Naive thymus-derived CD4-positive, alpha-beta T cell (primary cell): ENCODE results near the gene DCAF8. TPM values are rescaled to one million over a fixed set of nuclear protein-coding genes. Genes with fewer than 3 reads are reported as not detected.

Source experiments
- ATAC-seq: fragments of 150-1000 bp; cut with Tn5 transposase; 2 replicates; pipeline ENCODE4 v1.10.0; 2021; ENCODE audit warnings: mild to moderate bottlenecking, moderate library complexity
- CTCF ChIA-PET: fragments of 350-600 bp; sonication (Branson Sonifier 250); formaldehyde crosslinking; loops from one replicate; lab custom pipeline; 2021; ENCODE audit warnings: antibody characterized with exemption; lab: Charles Lee
- POLR2A ChIA-PET: fragments of 350-600 bp; sonication (Branson Sonifier 250); formaldehyde crosslinking; loops from one replicate; lab custom pipeline; 2021; ENCODE audit warnings: antibody characterized with exemption, inconsistent platforms; lab: Charles Lee
- DNase-seq, 9 donors: peaks; one replicate each; pipeline versions ENCODE4 v3.0.0 to v3.0.0-alpha.2; 2020 to 2022; ENCODE audit warnings: mixed read lengths in 1 of 9
- H3K27ac ChIP-seq: one replicate; pipeline ENCODE4 v1.7.0; 2013; ENCODE audit warnings: mild to moderate bottlenecking, low read depth, low read length, moderate library complexity
- H3K27me3 ChIP-seq, 2 donors: one replicate each; pipeline ENCODE4 v1.7.0; 2013; ENCODE audit warnings: low read length in 2 of 2, mild to moderate bottlenecking in 2 of 2, moderate library complexity in 2 of 2; ENCODE audit not compliant: control insufficient read depth in 2 of 2, insufficient read depth in 2 of 2
- H3K36me3 ChIP-seq, 3 experiments: 1 replicate in 2 of 3; 2 replicates in 1 of 3; pipeline ENCODE4 v1.7.0; 2013; ENCODE audit warnings: low read length in 3 of 3, mild to moderate bottlenecking in 3 of 3, moderate library complexity in 1 of 3; ENCODE audit not compliant: insufficient read depth in 3 of 3, control insufficient read depth in 2 of 3
- H3K4me1 ChIP-seq, 2 donors: one replicate each; pipeline ENCODE4 v1.7.0; 2013; ENCODE audit warnings: low read length in 2 of 2, mild to moderate bottlenecking in 2 of 2, moderate library complexity in 1 of 2; ENCODE audit not compliant: control insufficient read depth in 2 of 2, insufficient read depth in 2 of 2
- H3K4me3 ChIP-seq: 2 replicates; pipeline ENCODE4 v1.7.0; 2013; ENCODE audit warnings: mild to moderate bottlenecking, low read length
- H3K9me3 ChIP-seq, 3 experiments: 1 replicate in 2 of 3; 2 replicates in 1 of 3; pipeline ENCODE4 v1.7.0; 2013; ENCODE audit warnings: low read length in 3 of 3; ENCODE audit not compliant: control insufficient read depth in 2 of 3
- H3K27ac Mint-ChIP-seq, 9 donors: one replicate each; pipeline ENCODE4 v1.8.0; 2020 to 2022; ENCODE audit warnings: mixed read lengths in 9 of 9, mild to moderate bottlenecking in 8 of 9, moderate library complexity in 5 of 9, inconsistent platforms in 2 of 9
- H3K27me3 Mint-ChIP-seq, 5 donors: one replicate each; pipeline ENCODE4 v1.8.0; 2021 to 2022; ENCODE audit warnings: mixed read lengths in 5 of 5, mild to moderate bottlenecking in 1 of 5
- H3K36me3 Mint-ChIP-seq, 5 donors: one replicate each; pipeline ENCODE4 v1.8.0; 2020 to 2022; ENCODE audit warnings: mixed read lengths in 5 of 5, mild to moderate bottlenecking in 3 of 5, inconsistent platforms in 1 of 5
- H3K4me1 Mint-ChIP-seq, 7 donors: one replicate each; pipeline ENCODE4 v1.8.0; 2020 to 2022; ENCODE audit warnings: mixed read lengths in 7 of 7, mild to moderate bottlenecking in 3 of 7, inconsistent platforms in 1 of 7
- H3K4me3 Mint-ChIP-seq, 10 donors: one replicate each; pipeline ENCODE4 v1.8.0; 2020 to 2022; ENCODE audit warnings: mild to moderate bottlenecking in 10 of 10, mixed read lengths in 10 of 10, moderate library complexity in 6 of 10, inconsistent platforms in 2 of 10
- H3K9me3 Mint-ChIP-seq, 11 donors: one replicate each; pipeline ENCODE4 v1.8.0; 2020 to 2022; ENCODE audit warnings: mixed read lengths in 11 of 11, mild to moderate bottlenecking in 4 of 11, inconsistent platforms in 1 of 11, moderate library complexity in 1 of 11
- intact Hi-C, 2 donors: fragments of 100-400 bp; cut with micrococcal nuclease; formaldehyde crosslinking; loops; one replicate each; pipeline ENCODE4 v1.15.1; 2023
- polyA plus RNA-seq, 2 donors: library from polyadenylated mRNA; unstranded; fragments of 300-500 nt; fragmentation: Illumina TruSeq; gene quantifications; one replicate each; pipeline ENCODE4 v1.2.3, GENCODE V29; 2021
- total RNA-seq, 6 experiments: library from RNA in 5 of 6; stranded (reverse) in 5 of 6; gene quantifications; 1 replicate in 5 of 6; 2 replicates in 1 of 6; pipeline ENCODE4 v1.2.3 and lab custom pipeline; 2021 to 2026

Gene DCAF8
- total and polyA plus RNA-seq, 7 experiments from 2014 or later: 45.6 to 226 (median 174) TPM

DNA sequence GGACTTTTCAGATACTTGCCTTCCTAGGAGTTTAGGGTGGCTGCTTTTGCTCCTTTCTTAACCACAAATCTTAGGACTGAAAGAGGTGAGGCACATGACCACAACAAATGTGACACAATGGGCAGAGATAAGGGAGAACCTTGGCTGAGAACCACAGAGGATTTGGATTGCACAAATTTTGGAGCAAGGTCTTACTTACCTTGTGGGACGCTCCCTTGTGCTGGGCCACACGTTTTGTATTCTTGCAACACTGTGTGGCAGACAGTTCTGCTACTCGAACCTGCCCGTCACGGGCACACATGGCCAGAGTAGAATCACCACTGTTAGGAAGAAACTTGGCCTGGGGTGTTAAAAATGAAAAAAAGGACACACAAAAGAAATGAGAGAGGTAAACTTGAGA is 23.9 kb downstream of the DCAF8 start:
- intact Hi-C loops: no loop called here
- Mint-ChIP-seq H3K27ac (no peak overlapping the region), H3K9me3 (no peaks in the 10 kb centered on the region), H3K27me3 (no peaks in the 10 kb centered on the region), H3K4me1 (peaks cover 11 to 32% (median 11%) of the 10 kb centered on the region in 7 donors), H3K4me3 (no peak overlapping the region), H3K36me3 (peaks cover 18 to 55% (median 45%) of the 10 kb centered on the region in 5 donors)
- peaks cover 18 to 79% (median 28%) of the 10 kb centered on the region in 3 experiments for H3K36me3 ChIP-seq
- no peaks in the 10 kb centered on the region for H3K27me3 ChIP-seq
- H3K4me3 ChIP-seq: no peak overlapping the region
- no peak overlapping the region for H3K27ac ChIP-seq
- DNase-seq (no peak), ATAC-seq (no peak)
- POLR2A ChIA-PET: interaction anchor here (0.7 kb wide), 1 partner anchor 137 kb away, joined by 3 read pairs; no protein-coding TSS in a partner anchor
- no peaks in the 10 kb centered on the region for H3K4me1 ChIP-seq
- no peaks in the 10 kb centered on the region for H3K9me3 ChIP-seq
- CTCF ChIA-PET: interaction anchor here (0.7 to 1.2 kb wide), 3 partner anchors 13 to 153 kb away, joined by 3 to 4 read pairs (median 3); no protein-coding TSS in a partner anchor

- ATAC-seq: no peak
- intact Hi-C loops: no loop called here
- Histone ChIP-seq H3K36me3 (peaks cover 18 to 77% (median 28%) of the 10 kb centered on the region in 3 experiments), H3K27ac (no peak overlapping the region), H3K4me3 (no peak overlapping the region), H3K4me1 (no peaks in the 10 kb centered on the region), H3K9me3 (no peaks in the 10 kb centered on the region), H3K27me3 (no peaks in the 10 kb centered on the region)
- no peak for DNase-seq
- H3K27me3 Mint-ChIP-seq: no peaks in the 10 kb centered on the region
- no peaks in the 10 kb centered on the region for H3K9me3 Mint-ChIP-seq
- ChIA-PET CTCF (interaction anchor here (1.2 kb wide), 1 partner anchor 53 kb away, joined by 4 read pairs; no protein-coding TSS in a partner anchor), POLR2A (no interaction called here)
- H3K27ac Mint-ChIP-seq: peak overlapping the region in 1 of 9 donors; percentile 80
- peaks cover 9 to 31% (median 12%) of the 10 kb centered on the region in 7 donors for H3K4me1 Mint-ChIP-seq
- H3K36me3 Mint-ChIP-seq: peaks cover 19 to 49% (median 44%) of the 10 kb centered on the region in 5 donors
- no peak overlapping the region for H3K4me3 Mint-ChIP-seq
These were observed 24.8 kb downstream of the DCAF8 start for GRCh38 chr1:160237558-160237957.

DNA sequence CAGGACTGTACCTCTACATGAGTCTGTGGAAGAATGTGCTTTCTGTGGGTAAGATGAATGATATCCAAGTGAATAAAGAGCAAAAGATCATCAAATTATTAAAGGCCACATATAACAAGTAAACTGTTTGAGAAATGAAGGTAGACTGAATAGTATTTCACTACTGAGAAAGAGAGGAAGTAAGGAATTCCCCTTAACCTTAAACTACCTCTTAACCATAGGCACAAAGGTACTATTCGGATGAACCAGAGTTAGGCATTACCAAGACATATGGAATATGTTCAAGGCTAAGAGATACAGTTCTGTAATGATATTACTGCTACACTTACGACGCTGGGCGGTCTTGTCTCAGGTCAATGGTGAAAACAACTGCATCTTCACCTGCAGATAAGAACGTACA is 25.5 kb downstream of the DCAF8 start:
- POLR2A ChIA-PET: no interaction called here
- Histone ChIP-seq H3K9me3 (no peaks in the 10 kb centered on the region), H3K4me3 (no peak overlapping the region), H3K27ac (no peak overlapping the region), H3K4me1 (no peaks in the 10 kb centered on the region), H3K27me3 (no peaks in the 10 kb centered on the region), H3K36me3 (peaks cover 18 to 78% (median 28%) of the 10 kb centered on the region in 3 experiments)
- CTCF ChIA-PET: interaction anchor here (1.2 to 1.3 kb wide), 2 partner anchors 17 to 54 kb away, joined by 4 read pairs; no protein-coding TSS in a partner anchor
- no peak for DNase-seq
- Mint-ChIP-seq H3K27me3 (no peaks in the 10 kb centered on the region), H3K4me1 (peaks cover 9 to 30% (median 12%) of the 10 kb centered on the region in 7 donors), H3K9me3 (no peaks in the 10 kb centered on the region), H3K4me3 (no peak overlapping the region), H3K36me3 (peaks cover 19 to 47% (median 44%) of the 10 kb centered on the region in 5 donors), H3K27ac (peak overlapping the region in 2 of 9 donors; percentile 29 to 49)
- ATAC-seq: no peak
- intact Hi-C loops: no loop called here

DNA sequence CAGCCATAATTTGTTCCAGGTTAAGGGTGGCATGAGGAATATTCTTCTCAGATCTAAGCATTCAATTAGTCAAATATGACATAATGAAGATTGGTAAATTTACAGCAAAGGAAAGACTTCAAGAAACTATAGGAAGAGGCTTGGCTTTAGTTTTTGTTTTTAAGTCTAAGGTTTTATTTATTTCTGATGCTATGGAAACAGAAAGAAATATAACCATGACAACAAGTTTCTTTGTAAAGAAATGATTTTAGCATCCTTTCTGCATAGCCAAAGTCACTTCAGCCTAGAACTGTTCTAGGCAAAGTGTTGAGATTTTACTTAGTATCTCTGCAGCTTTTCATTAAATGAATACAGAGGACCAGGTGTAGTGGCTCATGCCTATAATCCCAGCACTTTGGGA is 29.4 kb downstream of the DCAF8 start:
- DNase-seq (no peak), ATAC-seq (no peak)
- H3K9me3 ChIP-seq: no peaks in the 10 kb centered on the region
- no peak overlapping the region for H3K27ac ChIP-seq
- Mint-ChIP-seq H3K27ac (peak overlapping the region in 4 of 9 donors; percentile 9 to 53 (median 45)), H3K4me1 (peaks cover 5 to 19% (median 10%) of the 10 kb centered on the region in 7 donors), H3K9me3 (no peaks in the 10 kb centered on the region), H3K27me3 (no peaks in the 10 kb centered on the region), H3K4me3 (no peak overlapping the region), H3K36me3 (peaks cover 0 to 46% (median 35%) of the 10 kb centered on the region in 5 donors)
- ChIA-PET POLR2A (interaction anchor here (0.6 kb wide), 2 partner anchors 9 kb away, joined by 3 read pairs; no protein-coding TSS in a partner anchor), CTCF (interaction anchor here (0.6 to 1.1 kb wide), 3 partner anchors 19 to 58 kb away, joined by 3 read pairs; no protein-coding TSS in a partner anchor)
- no peaks in the 10 kb centered on the region for H3K4me1 ChIP-seq
- no peaks in the 10 kb centered on the region for H3K27me3 ChIP-seq
- H3K36me3 ChIP-seq: peaks cover 23 to 82% (median 25%) of the 10 kb centered on the region in 3 experiments
- intact Hi-C loops: loop anchor here in 1 of 2 donors (5.0 kb wide), 1 partner anchor 41 kb away; the partner anchor contains the start of gene CASQ1
- H3K4me3 ChIP-seq: no peak overlapping the region

DNA sequence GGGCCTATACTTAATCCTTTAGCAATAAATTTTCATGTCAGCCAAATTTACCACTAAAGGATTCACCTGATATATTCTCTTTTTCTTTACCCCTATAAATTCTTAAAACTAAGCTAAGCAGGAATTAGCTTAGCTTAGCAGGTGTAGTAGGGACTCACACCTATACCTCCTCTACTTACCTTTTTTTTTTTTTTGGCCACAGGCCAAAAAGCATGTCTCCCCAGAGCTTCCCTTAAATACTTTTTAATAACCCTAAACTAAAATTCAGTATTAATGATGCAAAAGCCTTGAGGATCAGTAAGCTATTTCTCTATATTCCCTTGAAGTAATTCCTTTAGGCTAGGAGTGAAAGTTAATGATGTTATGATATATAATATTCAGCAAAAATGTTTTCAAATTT is 33.9 kb downstream of the DCAF8 start:
- H3K27me3 ChIP-seq: no peaks in the 10 kb centered on the region
- ATAC-seq (no peak), DNase-seq (no peak)
- no peak overlapping the region for H3K4me3 ChIP-seq
- POLR2A ChIA-PET: interaction anchor here (0.6 kb wide), 1 partner anchor 445 kb away, joined by 4 read pairs; no protein-coding TSS in a partner anchor
- H3K4me1 ChIP-seq: no peaks in the 10 kb centered on the region
- H3K9me3 Mint-ChIP-seq: no peaks in the 10 kb centered on the region
- H3K27ac ChIP-seq: no peak overlapping the region
- no peaks in the 10 kb centered on the region for H3K27me3 Mint-ChIP-seq
- H3K36me3 ChIP-seq: peaks cover 26 to 92% (median 30%) of the 10 kb centered on the region in 3 experiments
- H3K4me1 Mint-ChIP-seq: peaks cover 0 to 5% (median 1%) of the 10 kb centered on the region in 7 donors
- H3K36me3 Mint-ChIP-seq: peaks cover 0 to 47% (median 26%) of the 10 kb centered on the region in 5 donors
- no peak overlapping the region for H3K4me3 Mint-ChIP-seq
- no peaks in the 10 kb centered on the region for H3K9me3 ChIP-seq
- intact Hi-C loops: no loop called here
- peak overlapping the region in 2 of 9 donors; percentile 8 to 45 for H3K27ac Mint-ChIP-seq
- CTCF ChIA-PET: interaction anchor here (0.6 to 0.7 kb wide), 3 partner anchors 35 to 150 kb away, joined by 3 to 4 read pairs (median 3); no protein-coding TSS in a partner anchor

DNA sequence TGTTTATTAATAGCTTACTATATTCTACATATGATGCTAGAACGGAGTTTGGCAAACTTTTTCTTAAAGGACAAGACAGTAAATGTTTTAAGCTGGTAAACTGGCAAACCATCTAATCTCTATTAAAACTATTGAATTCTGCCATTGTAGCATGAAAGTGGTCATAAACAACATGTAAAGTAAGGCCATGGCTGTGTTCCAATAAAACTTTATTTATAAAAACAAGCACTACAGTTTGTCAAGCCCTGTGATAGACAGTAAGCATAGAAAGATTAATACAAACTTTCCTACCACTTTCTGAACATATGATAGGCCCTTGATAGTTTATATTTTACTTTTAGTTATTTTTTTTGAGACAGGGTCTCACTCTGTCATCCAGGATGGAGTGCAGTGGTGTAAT is 34.8 kb downstream of the DCAF8 start:
- POLR2A ChIA-PET: no interaction called here
- H3K9me3 Mint-ChIP-seq: no peaks in the 10 kb centered on the region
- Histone ChIP-seq H3K36me3 (peaks cover 31 to 94% (median 37%) of the 10 kb centered on the region in 3 experiments), H3K27me3 (no peaks in the 10 kb centered on the region), H3K27ac (no peak overlapping the region), H3K4me3 (no peak overlapping the region), H3K9me3 (no peaks in the 10 kb centered on the region), H3K4me1 (no peaks in the 10 kb centered on the region)
- H3K27ac Mint-ChIP-seq: peak overlapping the region in 1 of 9 donors; percentile 12
- peaks cover 0 to 54% (median 26%) of the 10 kb centered on the region in 5 donors for H3K36me3 Mint-ChIP-seq
- no peaks in the 10 kb centered on the region for H3K4me1 Mint-ChIP-seq
- H3K27me3 Mint-ChIP-seq: no peaks in the 10 kb centered on the region
- intact Hi-C loops: no loop called here
- DNase-seq: no peak
- ATAC-seq: no peak
- CTCF ChIA-PET: no interaction called here
- H3K4me3 Mint-ChIP-seq: no peak overlapping the region
